Fibroblast of lung (primary cell): ENCODE results near the gene KCNQ1OT1. TPM values are rescaled to one million over a fixed set of nuclear protein-coding genes. Genes with fewer than 3 reads are reported as not detected.

Source experiments
- DNase-seq, 2 donors: peaks; one replicate each; pipeline versions ENCODE4 v3.0.0 to v3.0.0-alpha.2; 2010; ENCODE audit warnings: low read depth in 2 of 2
- H2AFZ ChIP-seq: 2 replicates; pipeline ENCODE4 v1.5.1; 2012; ENCODE audit warnings: low read length, control low read depth, inconsistent platforms
- H3K27ac ChIP-seq: 2 replicates; pipeline ENCODE4 v1.5.1; 2011; ENCODE audit warnings: low read length, control low read depth; ENCODE audit not compliant: insufficient read depth
- H3K27me3 ChIP-seq: 2 replicates; pipeline ENCODE4 v1.5.1; 2011; ENCODE audit warnings: mild to moderate bottlenecking, low read length; ENCODE audit not compliant: control insufficient read depth, insufficient read depth
- H3K36me3 ChIP-seq: 2 replicates; pipeline ENCODE4 v1.5.1; 2011; ENCODE audit warnings: low read length; ENCODE audit not compliant: control insufficient read depth, insufficient read depth
- H3K4me1 ChIP-seq: 2 replicates; pipeline ENCODE4 v1.5.1; 2011; ENCODE audit warnings: low read length; ENCODE audit not compliant: control insufficient read depth, insufficient read depth; ENCODE audit errors: extremely low read depth
- H3K4me2 ChIP-seq: 2 replicates; pipeline ENCODE4 v1.5.1; 2011; ENCODE audit warnings: low read length, control low read depth; ENCODE audit not compliant: insufficient read depth; ENCODE audit errors: extremely low read depth
- H3K4me3 ChIP-seq, 4 experiments: fragments of 200-600 bp in 1 of 4; sonication (generic) in 1 of 4; replicated peaks in 1 of 4; 2 replicates each; pipeline ENCODE4 v1.5.1; 2011 to 2016; ENCODE audit warnings: low read length in 4 of 4, low read depth in 3 of 4, mild to moderate bottlenecking in 3 of 4, control low read depth in 2 of 4, inconsistent platforms in 1 of 4, mixed read lengths in 1 of 4; ENCODE audit not compliant: insufficient read depth in 1 of 4; ENCODE audit errors: control extremely low read depth in 1 of 4
- H3K79me2 ChIP-seq: 2 replicates; pipeline ENCODE4 v1.5.1; 2012; ENCODE audit warnings: mild to moderate bottlenecking, low read length, inconsistent platforms; ENCODE audit not compliant: control insufficient read depth, insufficient read depth
- H3K9ac ChIP-seq: 2 replicates; pipeline ENCODE4 v1.5.1; 2011; ENCODE audit warnings: mild to moderate bottlenecking, low read length, control low read depth; ENCODE audit not compliant: insufficient read depth
- H3K9me3 ChIP-seq: 2 replicates; pipeline ENCODE4 v1.5.1; 2012; ENCODE audit warnings: low read depth, low read length; ENCODE audit not compliant: control insufficient read depth, insufficient read depth
- H4K20me1 ChIP-seq: 2 replicates; pipeline ENCODE4 v1.5.1; 2011; ENCODE audit warnings: low read length; ENCODE audit not compliant: control insufficient read depth, insufficient read depth; ENCODE audit errors: extremely low read depth
- CTCF ChIP-seq, 2 donors: IDR thresholded peaks in 1 of 2; conservative IDR thresholded peaks in 1 of 2; 1 replicate in 1 of 2; 2 replicates in 1 of 2; pipeline ENCODE4 v1.5.1; 2011 to 2012; ENCODE audit warnings: low read length in 2 of 2, control low read depth in 1 of 2, inconsistent platforms in 1 of 2, low read depth in 1 of 2, mild to moderate bottlenecking in 1 of 2
- EZH2 ChIP-seq: IDR thresholded peaks from 2 replicates; pipeline ENCODE4 v1.5.1; 2012; ENCODE audit warnings: low read length, control low read depth, mild to moderate bottlenecking; ENCODE audit errors: missing control alignments
- polyA plus RNA-seq, 2 donors: library from polyadenylated mRNA; depleted of rRNA in 1 of 2; stranded (reverse) in 1 of 2; unstranded in 1 of 2; fragments of >200 nt; gene quantifications; 2 replicates each; pipeline ENCODE4 v1.2.1, GENCODE V29; 2011 to 2012; ENCODE audit warnings: missing spikeins in 1 of 2
- total RNA-seq: library from RNA; depleted of rRNA; stranded (reverse); fragments of >200 nt; gene quantifications from 2 replicates; pipeline ENCODE4 v1.2.1, GENCODE V29; 2014

Gene KCNQ1OT1
- total and polyA plus RNA-seq, 2 donors (not counting 1 experiment from before 2014, with no cell fraction given): 0.11 to 1.8 TPM

- Histone ChIP-seq H3K27me3 (no peaks in the 10 kb centered on the region), H3K4me2 (no peak overlapping the region), H3K9ac (no peak overlapping the region), H3K79me2 (no peaks in the 10 kb centered on the region), H3K27ac (no peak overlapping the region), H3K4me1 (no peaks in the 10 kb centered on the region), H3K4me3 (no peak overlapping the region), H3K9me3 (no peaks in the 10 kb centered on the region), H2AFZ (no peak overlapping the region), H3K36me3 (no peaks in the 10 kb centered on the region), H4K20me1 (no peaks in the 10 kb centered on the region)
- no peak for DNase-seq
- TF ChIP-seq CTCF (conservative IDR thresholded peaks at IDR 0.05 in 1 of 2, IDR thresholded peaks at IDR 0.05 in 1 of 2; ENCODE audit: low read depth in 1 of 2, low read length in 2 of 2) (no peak), EZH2 (no peak)
These were observed 109.4 kb downstream of the KCNQ1OT1 start for GRCh38 chr11:2590131-2590964.

DNA sequence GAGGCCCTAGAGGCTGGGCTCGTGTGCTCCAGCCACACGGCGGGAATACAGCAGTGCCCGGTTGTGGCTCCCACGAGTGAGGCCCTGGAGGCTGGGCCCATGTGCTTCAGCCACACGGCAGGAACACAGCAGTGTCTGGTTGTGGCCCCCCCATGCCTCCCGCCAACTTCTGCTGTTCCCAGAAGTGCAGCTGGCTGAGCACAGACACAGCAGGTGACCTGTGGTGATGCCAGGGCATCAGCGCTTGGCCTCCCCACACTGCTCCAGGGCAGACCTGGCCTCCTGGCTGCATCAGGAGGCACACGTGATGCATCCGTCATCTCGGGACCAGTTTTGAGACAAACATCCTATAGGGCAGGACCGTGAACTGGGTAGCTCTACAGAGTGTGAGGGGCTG, 110.3 kb downstream of the KCNQ1OT1 start:
- no peak for TF ChIP-seq EZH2
- no peak for TF ChIP-seq CTCF (conservative IDR thresholded peaks at IDR 0.05 in 1 of 2, IDR thresholded peaks at IDR 0.05 in 1 of 2; ENCODE audit: low read depth in 1 of 2, low read length in 2 of 2)
- no peak overlapping the region for H3K4me3 ChIP-seq
- no peaks in the 10 kb centered on the region for H3K79me2 ChIP-seq
- no peak overlapping the region for H2AFZ ChIP-seq
- H3K27ac ChIP-seq: no peak overlapping the region
- H3K27me3 ChIP-seq: no peaks in the 10 kb centered on the region
- no peaks in the 10 kb centered on the region for H3K36me3 ChIP-seq
- DNase-seq: no peak
- H3K9me3 ChIP-seq: no peaks in the 10 kb centered on the region
- H4K20me1 ChIP-seq: no peaks in the 10 kb centered on the region
- no peak overlapping the region for H3K4me2 ChIP-seq
- H3K4me1 ChIP-seq: no peaks in the 10 kb centered on the region
- H3K9ac ChIP-seq: no peak overlapping the region

DNA sequence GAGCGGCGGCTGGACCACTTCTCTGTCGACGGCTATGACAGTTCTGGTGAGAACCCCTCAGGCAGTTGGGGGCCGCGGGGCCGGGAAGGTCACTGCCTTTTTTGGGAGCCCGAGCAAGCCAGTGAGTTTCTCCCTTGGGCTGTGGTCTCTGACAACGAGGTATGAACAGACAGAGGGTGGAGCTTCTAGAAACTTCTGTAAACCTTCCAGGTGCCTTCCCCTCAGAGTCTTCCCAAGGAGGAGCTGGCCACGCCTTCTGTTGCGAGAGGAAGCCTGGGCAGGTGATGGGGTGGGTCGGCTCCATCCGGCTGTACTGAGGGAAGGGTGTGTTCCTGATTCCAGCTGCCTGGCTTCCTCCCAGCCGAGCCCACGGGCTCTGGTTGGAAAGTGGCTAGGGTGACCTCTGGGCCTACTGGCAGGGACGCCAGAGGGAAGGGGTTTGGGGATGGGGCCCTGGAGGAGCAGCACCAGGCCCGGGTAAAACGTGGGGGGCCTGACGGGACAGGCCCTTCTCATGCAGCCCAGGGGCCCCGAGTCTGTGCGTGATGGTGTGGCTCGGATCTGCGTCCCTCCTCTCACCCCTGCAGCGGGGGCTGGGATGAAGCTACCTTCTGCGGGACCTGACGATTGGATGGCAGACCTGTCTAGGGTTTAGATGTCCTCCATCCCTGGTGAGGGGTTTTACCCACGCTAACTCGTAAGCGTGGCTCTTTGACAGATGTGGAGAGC, 110.8 kb downstream of the KCNQ1OT1 start:
- H3K9me3 ChIP-seq: no peaks in the 10 kb centered on the region
- H4K20me1 ChIP-seq: no peaks in the 10 kb centered on the region
- no peaks in the 10 kb centered on the region for H3K36me3 ChIP-seq
- H3K4me3 ChIP-seq: no peak overlapping the region
- H3K4me1 ChIP-seq: no peaks in the 10 kb centered on the region
- no peak overlapping the region for H3K27ac ChIP-seq
- no peak overlapping the region for H3K4me2 ChIP-seq
- no peaks in the 10 kb centered on the region for H3K79me2 ChIP-seq
- TF ChIP-seq EZH2 (no peak), CTCF (conservative IDR thresholded peaks at IDR 0.05 in 1 of 2, IDR thresholded peaks at IDR 0.05 in 1 of 2; ENCODE audit: low read depth in 1 of 2, low read length in 2 of 2) (no peak)
- H3K9ac ChIP-seq: no peak overlapping the region
- DNase-seq: no peak
- H3K27me3 ChIP-seq: no peaks in the 10 kb centered on the region
- no peak overlapping the region for H2AFZ ChIP-seq
